ENCODE results near the gene ITGBL1. TPM values are rescaled to one million over a fixed set of nuclear protein-coding genes. Genes with fewer than 3 reads are reported as not detected.

Gene ITGBL1
- total and polyA plus RNA-seq, 2 donors (not counting 1 experiment from before 2014, with no cell fraction given), result not detected

- WGBS (ENCODE audit: insufficient coverage), result no CpG with 5 or more reads among the region's 1 CpG
- peaks cover 4% of the 10 kb centered on the region for H3K27me3 Mint-ChIP-seq
- Histone ChIP-seq H3K4me1 (ENCODE audit: control insufficient read depth in 2 of 2, insufficient read depth in 2 of 2, low read length in 2 of 2) (peaks cover 25 to 27% of the 10 kb centered on the region in 2 donors), H3K36me3 (replicated peaks in 1 of 2; ENCODE audit: control extremely low read depth in 1 of 2, control insufficient read depth in 1 of 2, extremely low read depth in 1 of 2, insufficient read depth in 2 of 2, low read length in 1 of 2) (no peaks in the 10 kb centered on the region), H3K27ac (ENCODE audit: low read length in 2 of 2) (no peak overlapping the region), H3K27me3 (replicated peaks in 1 of 4; ENCODE audit: control extremely low read depth in 1 of 4, control insufficient read depth in 3 of 4, insufficient read depth in 4 of 4, low read length in 3 of 4) (no peaks in the 10 kb centered on the region), H3K4me2 (replicated peaks; ENCODE audit: low read depth, low read length, poor library complexity, severe bottlenecking) (no peak overlapping the region), H3K4me3 (ENCODE audit: control extremely low read depth in 1 of 5, extremely low read depth in 1 of 5, insufficient read depth in 1 of 5, low read depth in 2 of 5, low read length in 4 of 5) (no peak overlapping the region), H3K79me2 (ENCODE audit: control insufficient read depth, insufficient read depth, low read length) (no peaks in the 10 kb centered on the region), H3K9ac (ENCODE audit: low read length) (no peak overlapping the region), H4K20me1 (ENCODE audit: control insufficient read depth, insufficient read depth, low read length, poor library complexity, severe bottlenecking) (no peaks in the 10 kb centered on the region), H3K9me3 (ENCODE audit: control extremely low read depth in 1 of 3, control insufficient read depth in 2 of 3, insufficient read depth in 1 of 3, low read length in 2 of 3) (no peaks in the 10 kb centered on the region), H2AFZ (ENCODE audit: insufficient read depth, low read depth, low read length, poor library complexity, severe bottlenecking) (no peak overlapping the region)
- H3K4me3 Mint-ChIP-seq, result no peak overlapping the region
- POLR2A ChIA-PET, result no interaction called here
- H3K9me3 Mint-ChIP-seq (ENCODE audit: insufficient read depth), result no peaks in the 10 kb centered on the region
- CTCF ChIA-PET, result no interaction called here
- no peak for TF ChIP-seq CTCF (IDR thresholded peaks at IDR 0.05)
- TF ChIP-seq EZH2 (IDR thresholded peaks at IDR 0.05; ENCODE audit: borderline replicate concordance, insufficient read depth, low read depth, low read length, poor library complexity, severe bottlenecking), result no peak
- H3K27ac Mint-ChIP-seq, result no peak overlapping the region
- ATAC-seq (ENCODE audit: low read depth) (no peak), DNase-seq (no peak)
- intact Hi-C loops (cut with micrococcal nuclease), result no loop called here
- H3K4me1 Mint-ChIP-seq, result peaks cover 35% of the 10 kb centered on the region
These were observed 176.4 kb downstream of the ITGBL1 start for GRCh38 chr13:101628900-101629299.

GRCh38 chr13:101631395-101631794, 178.9 kb downstream of the ITGBL1 start:
- intact Hi-C loops (cut with micrococcal nuclease), result no loop called here
- H3K27me3 Mint-ChIP-seq, result peaks cover 4% of the 10 kb centered on the region
- H3K79me2 ChIP-seq (ENCODE audit: control insufficient read depth, insufficient read depth, low read length), result no peaks in the 10 kb centered on the region
- H3K4me3 Mint-ChIP-seq, result no peak overlapping the region
- DNase-seq, result no peak
- no peaks in the 10 kb centered on the region for H4K20me1 ChIP-seq (ENCODE audit: control insufficient read depth, insufficient read depth, low read length, poor library complexity, severe bottlenecking)
- no peaks in the 10 kb centered on the region for H3K9me3 ChIP-seq (ENCODE audit: control extremely low read depth in 1 of 3, control insufficient read depth in 2 of 3, insufficient read depth in 1 of 3, low read length in 2 of 3)
- POLR2A ChIA-PET, result no interaction called here
- H3K27ac Mint-ChIP-seq, result no peak overlapping the region
- H3K4me1 ChIP-seq (ENCODE audit: control insufficient read depth in 2 of 2, insufficient read depth in 2 of 2, low read length in 2 of 2), result peaks cover 9 to 11% of the 10 kb centered on the region in 2 donors
- no peaks in the 10 kb centered on the region for H3K27me3 ChIP-seq (replicated peaks in 1 of 4; ENCODE audit: control extremely low read depth in 1 of 4, control insufficient read depth in 3 of 4, insufficient read depth in 4 of 4, low read length in 3 of 4)
- no peak overlapping the region for H3K4me2 ChIP-seq (replicated peaks; ENCODE audit: low read depth, low read length, poor library complexity, severe bottlenecking)
- H2AFZ ChIP-seq (ENCODE audit: insufficient read depth, low read depth, low read length, poor library complexity, severe bottlenecking), result no peak overlapping the region
- H3K27ac ChIP-seq (ENCODE audit: low read length in 2 of 2), result no peak overlapping the region
- TF ChIP-seq CTCF (IDR thresholded peaks at IDR 0.05) (no peak), EZH2 (IDR thresholded peaks at IDR 0.05; ENCODE audit: borderline replicate concordance, insufficient read depth, low read depth, low read length, poor library complexity, severe bottlenecking) (no peak)
- no peaks in the 10 kb centered on the region for H3K9me3 Mint-ChIP-seq (ENCODE audit: insufficient read depth)
- ATAC-seq (ENCODE audit: low read depth), result no peak
- no peak overlapping the region for H3K4me3 ChIP-seq (ENCODE audit: control extremely low read depth in 1 of 5, extremely low read depth in 1 of 5, insufficient read depth in 1 of 5, low read depth in 2 of 5, low read length in 4 of 5)
- CTCF ChIA-PET, result no interaction called here
- H3K36me3 ChIP-seq (replicated peaks in 1 of 2; ENCODE audit: control extremely low read depth in 1 of 2, control insufficient read depth in 1 of 2, extremely low read depth in 1 of 2, insufficient read depth in 2 of 2, low read length in 1 of 2), result no peaks in the 10 kb centered on the region
- H3K9ac ChIP-seq (ENCODE audit: low read length), result no peak overlapping the region
- peaks cover 14% of the 10 kb centered on the region for H3K4me1 Mint-ChIP-seq

All from B cell (primary cell).